GM23338 (cell line): ENCODE data around the gene ADAP1.

ENCODE experiments used
- CTCF ChIP-seq, 2 experiments: fragments of 200-600 bp in 1 of 2; sonication (generic) in 1 of 2; conservative IDR thresholded peaks; 2 replicates each; pipeline versions ENCODE4 v1.5.1 to v1.6.1; 2016 to 2017; ENCODE audit warnings: antibody characterized with exemption in 2 of 2, low read depth in 2 of 2, mild to moderate bottlenecking in 2 of 2, moderate library complexity in 1 of 2
- EZH2phosphoT487 ChIP-seq: fragments of 200-600 bp; sonication (generic); IDR thresholded peaks from one replicate; pipeline ENCODE4 v1.8.1; 2018; ENCODE audit warnings: antibody characterized with exemption; ENCODE audit not compliant: unreplicated experiment
- JUNB ChIP-seq: IDR thresholded peaks from one replicate; pipeline ENCODE4 v1.6.1; 2016; ENCODE audit warnings: antibody characterized with exemption; ENCODE audit not compliant: unreplicated experiment

- TF ChIP-seq CTCF (conservative IDR thresholded peaks at IDR 0.05; ENCODE audit: low read depth in 2 of 2), result no peak
- TF ChIP-seq EZH2phosphoT487, result no peak
- no peak for TF ChIP-seq JUNB
These were observed 74.8 kb downstream of the ADAP1 start for GRCh38 chr7:879706-880105.
